Astrocyte of the cerebellum (primary cell): Measurements from ENCODE around the gene B3GNT8.
A peak's percentile ranks its signal among the peaks of the same experiment; 100 is the strongest.

Source experiments
- DNase-seq: peaks from one replicate; pipeline ENCODE4 v3.0.0-alpha.2; 2011; ENCODE audit warnings: low read depth
- H3K4me3 ChIP-seq: 2 replicates; pipeline ENCODE4 v1.5.1; 2011; ENCODE audit warnings: mild to moderate bottlenecking, low read depth, low read length, moderate library complexity
- CTCF ChIP-seq: IDR thresholded peaks from 2 replicates; pipeline ENCODE4 v1.5.1; 2012; ENCODE audit warnings: low read length, low read depth, moderate library complexity, mild to moderate bottlenecking; ENCODE audit errors: missing control alignments
- in situ Hi-C: cut with HindIII; loops from 2 replicates; pipeline ENCODE4 v1.10.0; 2017; ENCODE audit warnings: low sequenced_read_pairs

B3GNT8 gene

GRCh38 chr19:41428481-41428859 is 1.3 kb upstream of the B3GNT8 start:
- H3K4me3 ChIP-seq = no peak overlapping the region
- in situ Hi-C loops = no loop called here
- no peak for DNase-seq
- no peak for TF ChIP-seq CTCF

- TF ChIP-seq CTCF = no peak
- in situ Hi-C loops = no loop called here
- DNase-seq = no peak
- peak overlapping the region; percentile 37 for H3K4me3 ChIP-seq
Measured at GRCh38 chr19:41427647-41428480, 690 bp upstream of the B3GNT8 start.

DNA sequence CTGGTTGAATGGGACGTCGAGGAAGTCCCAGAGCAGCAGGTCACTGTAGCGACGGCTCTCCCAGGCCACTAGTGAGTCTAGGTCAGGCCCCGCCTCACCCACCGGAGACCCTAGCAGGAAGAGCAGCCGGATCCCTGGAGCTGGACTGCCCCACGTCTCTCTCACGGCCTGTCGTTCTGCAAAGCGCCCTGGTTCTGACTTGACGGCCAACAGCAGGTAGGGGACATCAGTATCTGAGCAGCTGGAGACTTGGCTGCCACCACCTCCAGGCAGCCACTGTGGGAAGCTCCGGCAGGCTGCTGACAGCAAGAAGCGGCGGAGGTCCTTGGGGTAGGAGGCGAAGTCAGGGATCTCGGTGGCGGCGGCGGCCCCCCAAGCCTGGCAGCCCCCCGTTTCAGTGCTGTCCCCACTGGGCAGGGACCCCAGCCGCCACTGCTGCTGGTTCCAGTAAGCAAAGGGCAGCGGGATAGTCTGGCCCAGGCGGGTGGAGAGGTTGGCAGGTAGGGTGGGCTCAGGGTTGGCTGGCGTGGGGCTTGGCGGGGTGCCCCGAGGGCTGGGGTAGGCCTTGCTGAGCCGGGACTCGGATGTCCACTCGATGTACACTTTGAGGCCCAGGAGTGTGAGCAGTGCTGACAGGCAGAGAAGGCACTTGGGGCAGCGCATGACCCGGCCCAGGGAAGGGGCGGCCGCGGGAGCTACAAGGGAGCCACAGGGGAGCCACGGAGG is 895 bp downstream of the B3GNT8 start:
- DNase-seq = no peak
- no peak overlapping the region for H3K4me3 ChIP-seq
- in situ Hi-C loops = no loop called here
- no peak for TF ChIP-seq CTCF

GRCh38 chr19:41425174-41426115 is 1.7 kb downstream of the B3GNT8 start:
- DNase-seq = no peak
- in situ Hi-C loops = no loop called here
- TF ChIP-seq CTCF = no peak
- H3K4me3 ChIP-seq = no peak overlapping the region

GRCh38 chr19:41424335-41425173 is 2.6 kb downstream of the B3GNT8 start:
- no peak for DNase-seq
- in situ Hi-C loops = no loop called here
- TF ChIP-seq CTCF = no peak
- no peak overlapping the region for H3K4me3 ChIP-seq

DNA sequence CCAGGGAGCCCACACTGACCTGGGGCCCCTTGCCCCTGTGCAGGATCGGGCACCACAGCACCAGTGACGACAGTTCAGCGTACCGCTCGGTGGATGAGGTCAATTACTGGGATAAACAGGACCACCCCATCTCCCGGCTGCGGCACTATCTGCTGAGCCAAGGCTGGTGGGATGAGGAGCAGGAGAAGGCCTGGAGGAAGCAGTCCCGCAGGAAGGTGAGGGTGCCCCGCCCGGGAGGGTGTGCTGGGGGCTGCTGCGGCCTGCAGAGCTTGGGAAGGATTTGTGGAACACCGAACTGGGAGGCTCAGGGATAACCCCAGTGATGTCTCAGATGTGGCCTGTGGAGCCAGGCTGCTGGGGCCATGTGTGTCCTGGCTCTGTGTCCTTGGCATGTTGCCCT is 4.2 kb downstream of the B3GNT8 start:
- no peak for TF ChIP-seq CTCF
- in situ Hi-C loops = no loop called here
- no peak overlapping the region for H3K4me3 ChIP-seq
- DNase-seq = no peak
